ENCODE results near the gene ICOS. TPM values are rescaled to one million over a fixed set of nuclear protein-coding genes. Genes with fewer than 3 reads are reported as not detected.
"Not testable (repeated sequence)": the region's sequence is repeated elsewhere in the genome, so short reads cannot be mapped to it uniquely, and the experiment has no call there.

ICOS gene
- total RNA-seq, 1 experiment from 2014 or later, result not detected

GRCh38 chr2:203983064-203983715, 46.6 kb downstream of the ICOS start:
- no peaks in the 10 kb centered on the region for H3F3A ChIP-seq (ENCODE audit: low read length, unreplicated experiment)
- no TSS peak for BruUV-seq (replicated peaks)
- H3K27ac ChIP-seq (ENCODE audit: low read length), result no peak overlapping the region
- H3K79me2 ChIP-seq (ENCODE audit: low read length), result no peaks in the 10 kb centered on the region
- no peaks in the 10 kb centered on the region for H3K4me1 ChIP-seq (ENCODE audit: insufficient read depth, low read length)
- H3K9me3 ChIP-seq (ENCODE audit: low read length), result no peaks in the 10 kb centered on the region
- DNase-seq (no peak), ATAC-seq (no peak)
- no peaks in the 10 kb centered on the region for H3K9me2 ChIP-seq (replicated peaks; ENCODE audit: low read length)
- no peak overlapping the region for H3K9ac ChIP-seq (ENCODE audit: low read length)
- H3K4me3 ChIP-seq (ENCODE audit: low read length), result no peak overlapping the region
- TF ChIP-seq EZH2phosphoT487 (IDR thresholded peaks at IDR 0.05; ENCODE audit: borderline replicate concordance, low read length), result no peak
- TF ChIP-seq CTCF (conservative IDR thresholded peaks at IDR 0.05; ENCODE audit: low read depth, low read length), result no peak
- TF ChIP-seq EZH2 (IDR thresholded peaks at IDR 0.05; ENCODE audit: low read length, unreplicated experiment), result no peak
- H2AFZ ChIP-seq (ENCODE audit: low read length), result no peak overlapping the region
- ChIA-PET CTCF (no interaction called here), POLR2A (ENCODE audit: unreplicated experiment) (no interaction called here)
- no peak overlapping the region for H3K4me2 ChIP-seq (ENCODE audit: low read length)
- H3K27me3 ChIP-seq (ENCODE audit: low read length), result peaks cover 53% of the 10 kb centered on the region
- intact Hi-C loops (cut with micrococcal nuclease), result no loop called here
- H4K20me1 ChIP-seq (ENCODE audit: low read length), result no peaks in the 10 kb centered on the region
- H3K36me3 ChIP-seq (ENCODE audit: low read depth, low read length), result no peaks in the 10 kb centered on the region

- ATAC-seq; H3K27ac ChIP-seq (ENCODE audit: low read length); H3K9ac ChIP-seq (ENCODE audit: low read length); DNase-seq; CTCF ChIA-PET; H3K9me2 ChIP-seq (replicated peaks; ENCODE audit: low read length); H3K4me3 ChIP-seq (ENCODE audit: low read length); H2AFZ ChIP-seq (ENCODE audit: low read length); H3K4me1 ChIP-seq (ENCODE audit: insufficient read depth, low read length); H3K36me3 ChIP-seq (ENCODE audit: low read depth, low read length); H3F3A ChIP-seq (ENCODE audit: low read length, unreplicated experiment); H4K20me1 ChIP-seq (ENCODE audit: low read length); intact Hi-C loops (cut with micrococcal nuclease); H3K9me3 ChIP-seq (ENCODE audit: low read length); H3K4me2 ChIP-seq (ENCODE audit: low read length); BruUV-seq (replicated peaks); POLR2A ChIA-PET (ENCODE audit: unreplicated experiment); H3K79me2 ChIP-seq (ENCODE audit: low read length): not testable (repeated sequence)
- H3K27me3 ChIP-seq (ENCODE audit: low read length), result peaks cover 65% of the 10 kb centered on the region
Observed at GRCh38 chr2:203985978-203986377, 49.4 kb downstream of the ICOS start.

- no peak overlapping the region for H2AFZ ChIP-seq (ENCODE audit: low read length)
- ChIA-PET POLR2A (ENCODE audit: unreplicated experiment) (no interaction called here), CTCF (no interaction called here)
- H3K4me1 ChIP-seq (ENCODE audit: insufficient read depth, low read length), result no peaks in the 10 kb centered on the region
- no peak overlapping the region for H3K4me3 ChIP-seq (ENCODE audit: low read length)
- no peaks in the 10 kb centered on the region for H3K79me2 ChIP-seq (ENCODE audit: low read length)
- H3K27ac ChIP-seq (ENCODE audit: low read length), result no peak overlapping the region
- H3K9me3 ChIP-seq (ENCODE audit: low read length), result no peaks in the 10 kb centered on the region
- no peak for ATAC-seq
- no peak for TF ChIP-seq CTCF (conservative IDR thresholded peaks at IDR 0.05; ENCODE audit: low read depth, low read length)
- no peak for TF ChIP-seq EZH2phosphoT487 (IDR thresholded peaks at IDR 0.05; ENCODE audit: borderline replicate concordance, low read length)
- no peak for TF ChIP-seq EZH2 (IDR thresholded peaks at IDR 0.05; ENCODE audit: low read length, unreplicated experiment)
- BruUV-seq (replicated peaks), result no TSS peak
- no peaks in the 10 kb centered on the region for H3K9me2 ChIP-seq (replicated peaks; ENCODE audit: low read length)
- no peak overlapping the region for H3K4me2 ChIP-seq (ENCODE audit: low read length)
- no peak overlapping the region for H3K9ac ChIP-seq (ENCODE audit: low read length)
- intact Hi-C loops (cut with micrococcal nuclease), result no loop called here
- no peaks in the 10 kb centered on the region for H3F3A ChIP-seq (ENCODE audit: low read length, unreplicated experiment)
- H4K20me1 ChIP-seq (ENCODE audit: low read length), result no peaks in the 10 kb centered on the region
- DNase-seq, result no peak
- no peaks in the 10 kb centered on the region for H3K36me3 ChIP-seq (ENCODE audit: low read depth, low read length)
- peaks cover 70% of the 10 kb centered on the region for H3K27me3 ChIP-seq (ENCODE audit: low read length)
Observed at GRCh38 chr2:203987959-203988358, 51.4 kb downstream of the ICOS start.

Measured in PC-3 (cell line).